CD4-positive, alpha-beta memory T cell (primary cell): ENCODE measurements around the gene RNU6-9. TPM values are rescaled to one million over a fixed set of nuclear protein-coding genes. Genes with fewer than 3 reads are reported as not detected.

Source experiments
- CTCF ChIA-PET: fragments of 350-600 bp; sonication (Branson Sonifier 250); formaldehyde crosslinking; loops from one replicate; lab custom pipeline; 2021; ENCODE audit warnings: inconsistent platforms; ENCODE audit not compliant: partially characterized antibody; lab: Charles Lee
- POLR2A ChIA-PET: fragments of 350-600 bp; sonication (Branson Sonifier 250); formaldehyde crosslinking; loops from one replicate; lab custom pipeline; 2021; ENCODE audit not compliant: partially characterized antibody; lab: Charles Lee
- DNase-seq, 5 donors: peaks; one replicate each; pipeline versions ENCODE4 v3.0.0 to v3.0.0-alpha.2; 2020 to 2022; ENCODE audit warnings: mixed read lengths in 1 of 5
- H3K27ac ChIP-seq: one replicate; pipeline ENCODE4 v1.7.0; 2013; ENCODE audit warnings: low read depth, low read length
- H3K27me3 ChIP-seq: 2 replicates; pipeline ENCODE4 v1.7.0; 2013; ENCODE audit warnings: mild to moderate bottlenecking, low read length, moderate library complexity; ENCODE audit not compliant: insufficient read depth
- H3K36me3 ChIP-seq: 2 replicates; pipeline ENCODE4 v1.7.0; 2013; ENCODE audit warnings: mild to moderate bottlenecking, low read length, moderate library complexity; ENCODE audit not compliant: insufficient read depth
- H3K4me1 ChIP-seq: 2 replicates; pipeline ENCODE4 v1.7.0; 2013; ENCODE audit warnings: mild to moderate bottlenecking, low read length, moderate library complexity; ENCODE audit not compliant: insufficient read depth
- H3K4me3 ChIP-seq, 2 donors: one replicate each; pipeline ENCODE4 v1.7.0; 2013; ENCODE audit warnings: low read length in 2 of 2, mild to moderate bottlenecking in 1 of 2
- H3K9me3 ChIP-seq, 2 donors: one replicate each; pipeline ENCODE4 v1.7.0; 2013; ENCODE audit warnings: low read length in 2 of 2, control low read depth in 1 of 2; ENCODE audit not compliant: control insufficient read depth in 1 of 2
- H3K27ac Mint-ChIP-seq, 7 donors: one replicate each; pipeline ENCODE4 v1.8.0; 2020 to 2021; ENCODE audit warnings: mixed read lengths in 7 of 7, mild to moderate bottlenecking in 6 of 7, inconsistent platforms in 3 of 7, moderate library complexity in 3 of 7
- H3K27me3 Mint-ChIP-seq, 2 donors: one replicate each; pipeline ENCODE4 v1.8.0; 2020 to 2021; ENCODE audit warnings: mixed read lengths in 2 of 2
- H3K36me3 Mint-ChIP-seq, 2 donors: one replicate each; pipeline ENCODE4 v1.8.0; 2020 to 2021; ENCODE audit warnings: mixed read lengths in 2 of 2, inconsistent platforms in 1 of 2, mild to moderate bottlenecking in 1 of 2
- H3K4me1 Mint-ChIP-seq, 4 donors: one replicate each; pipeline ENCODE4 v1.8.0; 2020 to 2021; ENCODE audit warnings: mixed read lengths in 4 of 4, mild to moderate bottlenecking in 1 of 4
- H3K4me3 Mint-ChIP-seq, 8 donors: one replicate each; pipeline ENCODE4 v1.8.0; 2020 to 2021; ENCODE audit warnings: mixed read lengths in 8 of 8, mild to moderate bottlenecking in 7 of 8, moderate library complexity in 6 of 8, inconsistent platforms in 3 of 8
- H3K9me3 Mint-ChIP-seq, 8 donors: one replicate each; pipeline ENCODE4 v1.8.0; 2020 to 2021; ENCODE audit warnings: mixed read lengths in 8 of 8, mild to moderate bottlenecking in 5 of 8, inconsistent platforms in 3 of 8, moderate library complexity in 1 of 8
- intact Hi-C: fragments of 100-400 bp; cut with micrococcal nuclease; formaldehyde crosslinking; loops from one replicate; pipeline ENCODE4 v1.15.1; 2023
- polyA plus RNA-seq, 2 donors: library from polyadenylated mRNA; unstranded; fragments of 300-500 nt; fragmentation: Illumina TruSeq; gene quantifications; one replicate each; pipeline ENCODE4 v1.2.3, GENCODE V29; 2021
- total RNA-seq, 2 experiments: library from RNA; stranded (reverse); gene quantifications; one replicate each; pipeline ENCODE4 v1.2.3, GENCODE V29; 2021

The RNU6-9 gene
- total and polyA plus RNA-seq, 4 experiments from 2014 or later: not detected

DNA sequence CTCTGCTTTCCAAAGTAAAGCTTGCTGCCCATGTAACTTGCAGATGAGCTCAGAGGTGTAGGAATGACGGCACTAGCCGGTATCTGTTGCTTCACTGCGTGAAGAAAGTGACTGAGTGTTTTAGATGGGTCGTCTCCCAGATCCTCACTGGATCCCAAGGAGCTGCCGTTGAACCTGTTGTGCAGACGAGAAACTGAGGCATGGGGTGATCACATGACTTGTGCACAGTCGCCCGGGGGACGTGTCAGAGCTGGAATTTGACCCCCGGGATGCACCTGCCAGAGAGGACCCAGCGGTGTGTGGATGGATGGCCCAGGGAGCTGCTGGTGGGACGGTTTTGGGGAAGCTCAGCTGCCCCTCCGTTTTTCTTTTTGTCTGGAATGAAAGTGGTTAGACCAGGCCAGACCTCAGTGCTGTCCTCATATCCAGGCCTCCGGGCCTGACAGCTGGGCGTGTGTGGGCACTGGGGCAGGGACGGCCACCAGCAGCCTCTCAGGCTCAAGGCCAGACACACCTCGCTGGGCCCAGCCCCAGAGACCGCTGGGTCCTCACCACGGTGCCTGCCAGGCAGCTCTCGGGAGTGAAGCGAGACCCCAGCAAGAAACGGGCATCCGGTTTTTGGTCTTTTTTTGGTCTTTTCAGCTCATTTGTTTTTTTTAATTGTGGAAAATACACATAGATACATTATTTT is 45.1 kb downstream of the RNU6-9 start:
- H3K27ac Mint-ChIP-seq: peak overlapping the region in 3 of 7 donors; percentile 23 to 38 (median 36)
- H3K4me1 ChIP-seq: peaks cover 27% of the 10 kb centered on the region
- CTCF ChIA-PET: interaction anchor here (0.9 to 1.8 kb wide), 4 partner anchors 15 to 46 kb away, joined by 4 to 6 read pairs (median 4); partner anchors contain the start of gene WDR18

DNA sequence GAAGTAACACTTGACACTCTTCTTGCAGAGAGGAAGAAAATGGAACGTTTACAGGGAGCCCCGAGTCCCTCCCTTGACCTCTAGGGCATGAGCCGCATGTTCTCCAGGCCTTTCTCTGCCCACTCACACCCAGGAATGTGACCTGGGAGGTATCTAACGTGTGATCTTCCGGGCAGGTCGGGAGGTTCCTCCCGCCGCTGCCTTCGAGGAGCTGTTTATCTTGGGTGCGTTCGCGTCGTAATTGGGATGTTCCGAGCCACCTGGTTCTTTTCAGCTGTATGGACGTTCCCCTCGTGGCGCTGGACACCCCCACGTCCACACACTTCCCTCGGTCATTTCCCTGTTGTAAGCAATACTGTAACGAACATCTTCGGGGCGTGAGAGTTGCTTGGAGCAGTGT is 46.2 kb downstream of the RNU6-9 start:
- intact Hi-C loops: no loop called here
- H3K4me3 Mint-ChIP-seq: peak overlapping the region in 3 of 8 donors; percentile 38 to 80 (median 74)
- peak overlapping the region in 4 of 7 donors; percentile 47 to 78 (median 69) for H3K27ac Mint-ChIP-seq
- Histone ChIP-seq H3K9me3 (no peaks in the 10 kb centered on the region), H3K4me3 (no peak overlapping the region), H3K27me3 (no peaks in the 10 kb centered on the region), H3K36me3 (no peaks in the 10 kb centered on the region), H3K27ac (no peak overlapping the region), H3K4me1 (peaks cover 21% of the 10 kb centered on the region)
- no peak for DNase-seq
- peaks cover 14 to 32% (median 25%) of the 10 kb centered on the region in 4 donors for H3K4me1 Mint-ChIP-seq
- no peaks in the 10 kb centered on the region for H3K27me3 Mint-ChIP-seq
- ChIA-PET POLR2A (interaction anchor here (1.1 kb wide), 1 partner anchor 253 kb away, joined by 3 read pairs; no protein-coding TSS in a partner anchor), CTCF (interaction anchor here (1.0 kb wide), 1 partner anchor 31 kb away, joined by 4 read pairs; no protein-coding TSS in a partner anchor)
- no peaks in the 10 kb centered on the region for H3K36me3 Mint-ChIP-seq
- peaks cover 0 to 2% (median 0%) of the 10 kb centered on the region in 8 donors for H3K9me3 Mint-ChIP-seq

More for the DNA sequence above, 45.1 kb downstream of the RNU6-9 start:
- Mint-ChIP-seq H3K4me1 (peaks cover 14 to 32% (median 25%) of the 10 kb centered on the region in 4 donors), H3K9me3 (peaks cover 0 to 2% (median 0%) of the 10 kb centered on the region in 8 donors), H3K36me3 (no peaks in the 10 kb centered on the region), H3K27me3 (no peaks in the 10 kb centered on the region), H3K4me3 (peak overlapping the region in 1 of 8 donors; percentile 52)
- intact Hi-C loops: no loop called here
- DNase-seq: no peak
- H3K36me3 ChIP-seq: no peaks in the 10 kb centered on the region
- POLR2A ChIA-PET: interaction anchor here (1.1 kb wide), 1 partner anchor 254 kb away, joined by 3 read pairs; no protein-coding TSS in a partner anchor
- no peaks in the 10 kb centered on the region for H3K27me3 ChIP-seq
- no peak overlapping the region for H3K27ac ChIP-seq
- no peaks in the 10 kb centered on the region for H3K9me3 ChIP-seq
- no peak overlapping the region for H3K4me3 ChIP-seq

DNA sequence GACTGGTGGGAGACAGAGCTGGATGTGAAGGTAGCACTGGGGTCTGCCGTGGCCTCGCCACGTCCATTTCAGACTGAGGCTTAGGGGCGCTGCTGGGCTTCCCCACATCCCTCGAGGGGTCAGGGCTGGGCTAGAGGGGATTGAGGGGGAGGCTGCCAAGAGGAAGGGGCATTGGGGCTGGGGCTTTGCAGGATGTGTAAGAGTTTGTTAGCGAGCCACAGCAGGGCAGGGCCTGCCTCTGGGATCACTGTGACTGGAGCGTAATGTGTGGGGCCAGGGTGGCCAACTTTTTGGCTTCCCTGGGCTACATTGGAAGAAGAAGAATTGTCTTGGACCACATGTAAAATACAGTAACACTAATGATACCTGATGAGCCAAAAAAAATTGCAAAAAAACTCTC is 46.6 kb downstream of the RNU6-9 start:
- Mint-ChIP-seq H3K36me3 (no peaks in the 10 kb centered on the region), H3K27ac (peak overlapping the region in 6 of 7 donors; percentile 72 to 91 (median 80)), H3K27me3 (no peaks in the 10 kb centered on the region), H3K9me3 (peaks cover 0 to 2% (median 0%) of the 10 kb centered on the region in 8 donors), H3K4me3 (peak overlapping the region; percentile 63 to 83 (median 76)), H3K4me1 (peaks cover 14 to 32% (median 25%) of the 10 kb centered on the region in 4 donors)
- no peak for DNase-seq
- no peaks in the 10 kb centered on the region for H3K36me3 ChIP-seq
- no peak overlapping the region for H3K4me3 ChIP-seq
- POLR2A ChIA-PET: interaction anchor here (0.9 kb wide), 1 partner anchor 45 kb away, joined by 3 read pairs; the partner anchor contains the start of gene WDR18
- H3K27ac ChIP-seq: no peak overlapping the region
- intact Hi-C loops: loop anchor here (2.0 kb wide), 1 partner anchor 15 kb away; no protein-coding TSS in a partner anchor
- CTCF ChIA-PET: no interaction called here
- peaks cover 21% of the 10 kb centered on the region for H3K4me1 ChIP-seq
- no peaks in the 10 kb centered on the region for H3K27me3 ChIP-seq
- H3K9me3 ChIP-seq: no peaks in the 10 kb centered on the region

DNA sequence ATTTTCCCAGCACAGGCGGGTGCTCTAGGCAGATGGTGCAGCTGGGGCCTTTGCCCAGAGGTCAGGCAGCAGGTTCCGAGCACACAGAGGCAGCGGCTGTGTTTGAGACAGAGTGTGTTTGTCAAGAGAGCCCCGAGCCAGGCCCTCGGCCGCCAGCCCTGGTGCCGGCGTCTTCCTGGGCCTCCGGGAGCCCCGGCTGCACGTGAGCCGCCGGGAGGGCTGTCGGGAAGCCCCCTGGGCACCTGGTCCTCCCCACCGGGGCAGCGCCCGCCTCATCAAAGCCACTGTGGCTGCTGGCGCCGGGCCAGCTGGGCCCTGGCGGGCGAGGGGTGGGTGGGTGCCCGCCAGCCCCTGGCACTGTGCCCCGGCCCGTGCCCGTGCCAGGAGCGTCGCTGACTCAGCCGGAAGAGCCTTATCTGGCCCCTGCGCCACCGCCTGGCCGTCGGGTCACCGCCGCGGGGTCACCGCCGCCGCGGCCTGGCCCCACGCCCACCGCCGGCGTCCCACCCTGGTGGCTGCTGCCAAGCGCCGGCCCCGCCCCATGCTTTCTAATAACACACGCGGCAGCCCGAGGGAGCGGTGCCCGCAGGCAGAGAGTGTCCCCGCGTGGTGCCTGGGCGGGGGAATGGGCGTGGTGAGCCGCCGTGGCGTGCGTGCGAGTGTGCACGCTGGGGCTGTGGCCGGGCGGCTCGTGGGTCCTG is 47.5 kb downstream of the RNU6-9 start:
- Histone ChIP-seq H3K36me3 (no peaks in the 10 kb centered on the region), H3K27me3 (no peaks in the 10 kb centered on the region), H3K9me3 (no peaks in the 10 kb centered on the region), H3K4me3 (peak overlapping the region; percentile 29 to 38), H3K4me1 (peaks cover 21% of the 10 kb centered on the region), H3K27ac (peak overlapping the region; percentile 43)
- Mint-ChIP-seq H3K27ac (peak overlapping the region; percentile 72 to 91 (median 81)), H3K36me3 (no peaks in the 10 kb centered on the region), H3K27me3 (no peaks in the 10 kb centered on the region), H3K4me3 (peak overlapping the region; percentile 63 to 83 (median 78)), H3K4me1 (peaks cover 14 to 32% (median 23%) of the 10 kb centered on the region in 4 donors), H3K9me3 (peaks cover 0 to 2% (median 0%) of the 10 kb centered on the region in 8 donors)
- intact Hi-C loops: loop anchor here (2.0 kb wide), 1 partner anchor 16 kb away; no protein-coding TSS in a partner anchor
- ChIA-PET POLR2A (interaction anchor here (0.9 to 1.7 kb wide), 3 partner anchors 8 to 44 kb away, joined by 3 to 6 read pairs (median 3); partner anchors contain the start of gene WDR18), CTCF (interaction anchor here (1.0 kb wide), 1 partner anchor 77 kb away, joined by 4 read pairs; no protein-coding TSS in a partner anchor)
- peak; percentile 70 to 83 (median 72) for DNase-seq

DNA sequence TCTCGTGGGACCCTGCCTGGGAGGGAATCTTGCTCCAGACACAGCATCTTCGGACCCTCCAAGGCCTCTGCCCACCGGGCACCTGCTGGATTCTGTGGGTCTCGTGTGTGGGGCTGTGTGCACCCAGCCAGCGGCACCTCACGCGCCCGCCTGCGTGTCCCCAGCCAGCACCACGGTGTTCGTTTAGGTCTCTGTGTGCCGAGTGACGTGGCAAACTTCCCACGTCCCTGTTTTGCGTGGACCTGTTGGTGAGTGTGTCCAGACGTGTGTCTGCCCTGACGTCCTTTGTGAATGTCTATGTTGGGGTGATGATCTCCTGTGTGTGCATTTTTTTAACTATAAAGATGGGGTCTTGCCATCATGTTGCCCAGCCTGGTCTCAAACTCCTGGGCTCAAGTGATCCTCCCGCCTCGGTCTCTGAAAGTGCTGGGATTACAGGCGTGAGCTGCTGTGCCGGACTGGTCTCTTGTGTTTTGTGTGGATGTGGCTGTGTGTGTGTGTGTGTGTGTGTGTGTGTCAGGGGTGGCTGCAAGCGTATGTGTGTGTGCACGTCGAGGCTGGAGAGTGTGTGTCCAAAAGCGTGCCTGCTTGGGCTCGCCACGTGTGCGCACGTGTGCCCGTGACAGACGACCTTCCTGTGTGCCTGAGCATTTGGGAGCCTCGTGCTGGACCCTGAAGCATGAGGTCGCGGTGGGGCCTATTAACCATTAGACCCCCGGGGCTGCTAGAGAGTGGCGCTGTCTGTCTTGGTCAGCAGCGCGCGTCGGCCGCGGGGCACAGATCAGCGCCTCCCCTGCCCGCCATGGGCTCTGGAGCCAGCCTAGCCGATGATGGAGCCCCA is 48.2 kb downstream of the RNU6-9 start:
- Histone ChIP-seq H3K27me3 (no peaks in the 10 kb centered on the region), H3K27ac (peak overlapping the region; percentile 5), H3K9me3 (no peaks in the 10 kb centered on the region), H3K36me3 (no peaks in the 10 kb centered on the region), H3K4me1 (peaks cover 21% of the 10 kb centered on the region), H3K4me3 (peak overlapping the region; percentile 29 to 38)
- Mint-ChIP-seq H3K27me3 (no peaks in the 10 kb centered on the region), H3K4me1 (peaks cover 14 to 32% (median 23%) of the 10 kb centered on the region in 4 donors), H3K36me3 (no peaks in the 10 kb centered on the region), H3K9me3 (peaks cover 0 to 2% (median 0%) of the 10 kb centered on the region in 8 donors), H3K4me3 (peak overlapping the region; percentile 60 to 79 (median 72)), H3K27ac (peak overlapping the region in 6 of 7 donors; percentile 60 to 81 (median 72))
- intact Hi-C loops: loop anchor here (2.0 kb wide), 1 partner anchor 17 kb away; no protein-coding TSS in a partner anchor
- no peak for DNase-seq
- POLR2A ChIA-PET: interaction anchor here (1.4 to 1.7 kb wide), 2 partner anchors 9 to 18 kb away, joined by 3 to 6 read pairs; no protein-coding TSS in a partner anchor
- CTCF ChIA-PET: interaction anchor here (1.0 kb wide), 1 partner anchor 78 kb away, joined by 4 read pairs; no protein-coding TSS in a partner anchor

DNA sequence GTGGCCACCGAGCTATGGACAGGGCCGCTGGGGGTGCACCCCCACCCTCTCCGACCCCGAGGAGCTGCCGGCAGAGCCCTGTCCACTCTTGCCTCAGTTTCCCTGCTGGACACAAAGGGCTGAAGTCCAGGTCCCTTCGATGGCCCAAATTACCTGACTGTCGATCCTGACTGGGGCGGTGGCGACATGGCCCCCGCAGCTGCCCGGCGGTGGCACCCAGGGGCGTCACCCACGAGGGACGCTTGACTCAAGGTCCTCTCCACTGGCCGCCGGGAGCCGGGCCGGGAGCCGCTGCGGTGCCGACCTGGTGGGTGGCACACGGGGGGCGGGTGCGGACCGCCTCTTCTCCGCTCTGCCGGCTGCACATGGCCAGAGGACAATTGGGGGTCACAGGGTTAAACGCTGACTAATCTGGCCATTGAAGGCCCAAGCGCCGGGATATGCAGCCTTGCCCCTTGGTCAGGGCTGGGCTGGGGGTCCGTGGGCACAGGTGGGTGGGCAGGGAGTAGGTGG is 48.9 kb downstream of the RNU6-9 start:
- Histone ChIP-seq H3K4me1 (peaks cover 20% of the 10 kb centered on the region), H3K9me3 (no peaks in the 10 kb centered on the region), H3K4me3 (no peak overlapping the region), H3K36me3 (no peaks in the 10 kb centered on the region), H3K27ac (no peak overlapping the region), H3K27me3 (no peaks in the 10 kb centered on the region)
- Mint-ChIP-seq H3K9me3 (peaks cover 0 to 2% (median 0%) of the 10 kb centered on the region in 8 donors), H3K27ac (no peak overlapping the region), H3K4me3 (no peak overlapping the region), H3K36me3 (no peaks in the 10 kb centered on the region), H3K27me3 (no peaks in the 10 kb centered on the region), H3K4me1 (peaks cover 13 to 28% (median 20%) of the 10 kb centered on the region in 4 donors)
- intact Hi-C loops: no loop called here
- ChIA-PET POLR2A (interaction anchor here (1.7 kb wide), 1 partner anchor 10 kb away, joined by 6 read pairs; no protein-coding TSS in a partner anchor), CTCF (interaction anchor here (2.0 kb wide), 1 partner anchor 42 kb away, joined by 6 read pairs; the partner anchor contains the start of gene WDR18)
- no peak for DNase-seq
